ENCODE results near the gene NEURL1B. TPM values are rescaled to one million over a fixed set of nuclear protein-coding genes. Genes with fewer than 3 reads are reported as not detected.

NEURL1B gene
- total RNA-seq, 1 experiment from 2014 or later = 14.6 TPM

DNA sequence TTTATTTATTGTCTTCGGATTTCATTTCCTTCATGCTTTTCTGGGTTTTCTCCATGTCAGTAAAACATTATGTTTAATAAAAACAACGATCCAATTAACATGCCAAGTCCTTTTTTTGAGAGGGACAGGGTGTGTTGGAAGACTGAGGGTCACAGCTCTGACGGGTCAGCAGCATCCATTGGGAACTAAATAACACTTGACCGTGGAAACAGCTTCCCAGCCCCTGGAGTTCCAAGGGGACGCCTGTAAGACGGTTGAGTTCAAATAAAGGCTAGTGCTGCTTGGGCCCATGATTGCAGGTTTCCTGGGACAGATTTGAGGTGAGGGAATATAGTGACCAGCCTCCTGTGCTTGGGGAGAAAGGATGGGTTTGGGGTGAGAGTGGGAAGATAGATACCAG, 30.4 kb upstream of the NEURL1B start:
- DNase-seq (ENCODE audit: low read depth) = no peak

DNA sequence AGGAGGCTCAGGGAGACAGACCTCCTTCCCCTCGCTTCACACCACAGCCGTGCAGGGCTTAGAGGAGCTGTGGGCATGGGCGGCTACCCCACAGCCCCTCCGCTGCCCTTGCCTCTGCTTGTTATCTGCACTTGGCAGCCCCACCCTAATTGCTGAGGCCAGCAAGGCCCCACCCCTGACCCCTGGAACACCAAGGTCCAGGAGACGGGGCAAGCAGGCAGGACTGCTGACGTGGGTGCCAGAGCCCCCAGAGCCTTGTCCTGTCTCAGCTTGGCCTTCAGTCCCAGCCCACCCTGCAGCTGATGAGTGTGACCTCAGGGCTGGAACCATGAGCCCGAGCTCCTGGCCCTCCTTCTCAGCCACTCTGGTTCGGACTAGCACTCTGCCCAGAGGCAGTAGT, 29.1 kb upstream of the NEURL1B start:
- DNase-seq (ENCODE audit: low read depth) = no peak

DNA sequence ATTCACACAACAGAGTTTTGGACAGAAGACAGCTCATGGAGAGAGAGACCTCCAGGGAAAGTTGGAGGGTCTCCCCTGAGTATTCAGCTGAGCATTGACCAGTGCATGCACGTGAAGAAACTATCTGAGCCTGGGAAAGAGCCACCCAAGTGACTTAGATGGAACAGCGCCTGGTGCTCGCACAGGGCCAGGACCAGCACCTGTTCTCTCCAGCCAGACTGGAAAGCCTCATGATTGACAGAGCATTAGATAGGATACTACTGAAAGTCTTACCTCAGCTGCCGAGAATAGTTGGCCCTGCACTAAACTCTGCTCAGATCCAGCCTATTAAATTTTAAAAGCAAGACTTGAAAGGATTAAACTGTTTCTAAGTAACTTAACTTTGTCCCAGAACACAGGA, 28.3 kb upstream of the NEURL1B start:
- DNase-seq (ENCODE audit: low read depth) = no peak

DNA sequence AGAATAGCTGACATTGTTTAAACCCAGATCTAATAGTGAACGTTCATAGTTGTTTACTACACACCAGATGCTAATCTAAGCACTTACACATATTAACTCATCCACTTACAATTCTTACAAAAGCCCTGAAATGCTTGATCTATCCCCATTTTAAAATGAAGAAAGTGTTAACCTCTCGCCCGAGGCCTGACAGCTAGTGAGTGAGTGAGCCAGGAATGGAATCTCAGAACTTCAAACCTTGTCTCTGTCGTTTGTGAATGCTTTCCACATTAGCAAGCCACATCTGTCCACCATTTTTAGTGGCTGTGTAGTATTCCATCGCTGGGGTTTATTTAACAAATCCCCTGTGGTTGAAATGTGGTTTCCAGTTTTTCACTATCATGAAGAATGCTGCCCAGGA, 24.9 kb upstream of the NEURL1B start:
- no peak for DNase-seq (ENCODE audit: low read depth)

DNA sequence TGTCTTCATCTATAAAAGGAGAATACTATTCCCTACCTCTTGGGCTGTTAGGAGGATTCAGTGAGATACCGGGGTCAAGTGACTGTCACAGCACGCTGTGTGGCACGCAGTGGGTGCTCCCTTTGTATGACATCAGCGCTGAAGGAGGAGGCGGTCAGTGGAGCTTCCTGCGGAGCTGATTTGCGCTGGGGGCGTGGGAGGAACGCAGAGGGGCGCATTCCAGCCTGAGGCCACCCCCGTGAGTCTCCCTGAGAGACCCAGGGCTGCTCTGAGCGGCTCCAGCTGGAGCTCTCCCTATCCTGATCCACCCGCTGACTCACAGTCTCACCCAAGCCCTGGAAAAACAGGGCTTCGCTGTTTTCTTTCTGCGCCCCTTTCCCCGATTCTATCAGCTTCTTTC, 24.3 kb upstream of the NEURL1B start:
- DNase-seq (ENCODE audit: low read depth) = no peak

DNA sequence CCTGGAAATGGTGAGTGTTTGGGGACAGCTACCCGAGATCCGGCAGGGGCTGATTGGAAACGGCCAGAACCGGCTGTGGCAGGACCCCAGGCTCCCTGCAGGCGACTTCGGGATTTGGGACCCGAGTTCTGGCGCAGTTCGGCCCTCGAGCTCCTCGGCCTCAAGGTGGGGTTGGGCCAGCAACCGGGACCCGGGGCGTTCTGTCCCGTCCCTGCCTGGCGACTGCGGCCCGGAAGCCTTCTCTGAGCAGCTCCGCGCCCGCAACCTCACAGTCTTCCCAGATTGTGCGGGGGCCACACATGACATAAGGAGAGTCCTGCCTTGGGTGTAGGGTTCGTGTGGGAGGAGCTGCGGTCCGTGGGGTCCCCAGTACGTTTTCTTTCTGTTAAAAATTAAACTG, 23.2 kb upstream of the NEURL1B start:
- no peak for DNase-seq (ENCODE audit: low read depth)

DNA sequence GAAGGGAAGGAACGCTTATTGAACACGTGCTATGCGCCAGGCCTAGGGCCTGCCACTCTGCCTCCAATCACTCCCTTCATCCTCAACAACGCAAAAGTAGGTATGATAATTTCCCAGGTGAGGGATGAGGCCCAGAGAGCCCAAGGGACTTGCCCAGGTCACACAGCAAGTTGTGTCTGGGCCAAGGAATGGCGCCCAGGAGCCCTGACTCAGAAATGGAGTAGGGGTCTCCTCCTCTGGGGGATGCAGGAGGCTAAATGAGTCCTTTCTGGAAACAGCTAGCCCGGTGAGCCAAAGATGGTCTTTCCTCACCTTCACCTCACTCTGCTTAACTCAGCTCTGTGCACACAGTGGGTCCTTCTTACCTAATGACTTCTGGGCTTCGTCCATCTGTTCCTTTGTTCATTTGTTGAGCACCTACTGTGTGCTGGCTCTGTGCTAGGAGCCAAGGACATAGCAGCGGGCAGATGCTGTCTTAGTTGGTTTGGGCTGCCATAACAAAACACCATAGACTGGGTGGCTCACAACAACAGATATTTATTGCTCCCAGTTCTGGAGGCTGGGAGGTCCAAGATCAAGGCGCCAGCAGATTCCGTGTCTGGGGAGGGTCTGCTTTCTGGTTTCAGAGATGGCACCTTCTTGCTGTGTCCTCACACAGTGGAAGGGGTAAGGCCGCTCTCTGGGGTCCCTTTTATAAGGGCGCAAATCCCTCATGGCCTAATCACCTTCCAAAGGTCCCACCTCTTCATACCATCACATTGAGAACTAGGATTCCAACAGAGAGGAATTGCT, 22.3 kb upstream of the NEURL1B start:
- DNase-seq (ENCODE audit: low read depth) = no peak

DNA sequence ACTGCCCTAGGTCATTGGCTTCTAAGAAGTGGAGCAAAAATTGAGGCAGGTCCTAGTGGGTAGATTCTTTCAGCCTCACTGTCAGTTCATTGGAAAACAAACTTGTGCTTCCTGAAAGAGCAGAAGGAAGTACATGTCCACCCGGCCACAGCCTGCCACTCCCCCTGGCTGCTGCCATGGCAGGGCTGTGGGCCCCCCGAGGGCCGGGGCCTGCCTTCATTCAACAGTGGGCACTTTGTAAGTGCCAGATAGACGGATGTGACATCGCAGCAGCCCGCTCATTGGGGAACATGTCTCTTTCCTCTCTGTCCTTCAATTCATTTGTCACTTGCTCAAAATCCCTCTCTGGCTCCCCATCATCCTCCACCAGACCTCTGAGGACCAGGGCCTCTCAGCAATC, 20.6 kb upstream of the NEURL1B start:
- DNase-seq (ENCODE audit: low read depth) = no peak

DNA sequence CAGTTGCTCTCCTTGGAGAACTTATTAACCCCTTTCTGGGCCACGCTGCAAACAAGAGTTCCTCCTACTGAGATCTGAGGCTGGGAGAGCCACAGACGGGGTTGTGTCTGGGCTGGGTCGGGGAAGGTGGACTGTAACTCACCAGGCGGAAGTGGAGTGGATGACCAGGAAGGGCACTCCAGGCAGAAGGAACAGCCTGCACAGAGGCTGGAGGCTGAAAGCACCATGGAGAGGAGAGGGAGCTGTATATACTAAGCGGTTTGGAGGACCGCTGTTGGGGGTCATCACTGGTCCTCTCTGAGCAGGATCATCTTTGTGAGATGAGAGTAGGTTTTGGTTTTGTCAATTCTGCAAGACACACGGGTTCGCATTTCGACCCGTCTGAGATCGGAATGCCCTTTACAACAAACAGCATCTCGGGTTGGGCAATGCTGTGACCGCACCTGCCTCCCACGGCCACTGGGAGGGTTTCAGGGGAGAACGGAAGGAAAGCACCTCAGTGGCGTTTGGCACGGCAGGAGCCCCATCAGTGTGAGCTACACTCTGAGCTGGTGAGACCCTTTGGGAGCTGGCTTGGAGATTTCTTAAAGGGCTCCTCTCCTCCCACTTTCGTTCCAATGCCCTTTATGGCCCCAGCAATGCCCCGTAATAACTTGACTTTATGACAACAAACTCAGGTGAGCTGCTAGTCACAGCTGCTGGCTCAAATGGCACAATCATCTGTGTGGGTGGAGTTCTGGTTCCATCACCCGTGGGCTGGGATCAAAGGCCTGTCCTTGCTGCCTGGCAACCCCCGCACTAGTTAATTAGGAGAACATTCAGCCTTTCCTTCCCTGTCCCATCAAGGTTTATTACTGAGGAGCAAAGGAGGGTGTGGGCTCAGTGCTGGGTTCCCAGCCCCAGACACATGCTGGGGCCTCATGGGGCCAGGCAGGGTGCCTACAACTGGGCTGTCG, 18.7 kb upstream of the NEURL1B start:
- DNase-seq (ENCODE audit: low read depth) = no peak

DNA sequence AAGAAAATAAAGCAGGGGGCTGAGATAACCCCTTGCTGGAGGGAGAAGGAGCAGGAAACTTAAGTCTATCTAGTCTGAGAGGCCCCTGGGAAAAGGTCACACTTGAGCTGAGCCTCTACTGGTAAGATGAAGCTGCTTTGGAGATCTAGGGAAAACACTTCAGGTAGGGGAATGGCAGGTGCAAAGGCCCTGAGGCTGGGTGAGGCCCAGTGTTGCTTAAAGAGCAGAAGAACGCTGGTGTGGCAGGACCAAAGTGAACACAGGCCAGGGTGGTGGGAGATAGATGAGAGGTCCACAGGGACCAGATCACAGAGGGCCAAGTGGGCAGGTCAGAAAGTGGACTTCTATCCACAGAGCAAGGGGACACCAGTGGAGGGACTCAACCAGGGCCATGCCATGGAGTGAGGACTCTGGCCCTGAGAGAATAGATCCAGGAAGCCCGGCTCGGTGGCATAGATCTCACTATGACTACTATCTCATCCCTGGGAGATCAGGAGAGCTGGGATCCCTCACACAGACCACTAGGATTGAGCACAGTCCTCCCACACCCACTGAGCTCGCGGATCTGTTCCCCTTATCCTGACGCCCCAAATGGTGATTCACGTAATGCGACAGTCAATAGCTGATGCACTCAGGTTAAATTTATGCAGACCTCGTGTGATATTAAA, 17.6 kb upstream of the NEURL1B start:
- DNase-seq (ENCODE audit: low read depth) = no peak

DNA sequence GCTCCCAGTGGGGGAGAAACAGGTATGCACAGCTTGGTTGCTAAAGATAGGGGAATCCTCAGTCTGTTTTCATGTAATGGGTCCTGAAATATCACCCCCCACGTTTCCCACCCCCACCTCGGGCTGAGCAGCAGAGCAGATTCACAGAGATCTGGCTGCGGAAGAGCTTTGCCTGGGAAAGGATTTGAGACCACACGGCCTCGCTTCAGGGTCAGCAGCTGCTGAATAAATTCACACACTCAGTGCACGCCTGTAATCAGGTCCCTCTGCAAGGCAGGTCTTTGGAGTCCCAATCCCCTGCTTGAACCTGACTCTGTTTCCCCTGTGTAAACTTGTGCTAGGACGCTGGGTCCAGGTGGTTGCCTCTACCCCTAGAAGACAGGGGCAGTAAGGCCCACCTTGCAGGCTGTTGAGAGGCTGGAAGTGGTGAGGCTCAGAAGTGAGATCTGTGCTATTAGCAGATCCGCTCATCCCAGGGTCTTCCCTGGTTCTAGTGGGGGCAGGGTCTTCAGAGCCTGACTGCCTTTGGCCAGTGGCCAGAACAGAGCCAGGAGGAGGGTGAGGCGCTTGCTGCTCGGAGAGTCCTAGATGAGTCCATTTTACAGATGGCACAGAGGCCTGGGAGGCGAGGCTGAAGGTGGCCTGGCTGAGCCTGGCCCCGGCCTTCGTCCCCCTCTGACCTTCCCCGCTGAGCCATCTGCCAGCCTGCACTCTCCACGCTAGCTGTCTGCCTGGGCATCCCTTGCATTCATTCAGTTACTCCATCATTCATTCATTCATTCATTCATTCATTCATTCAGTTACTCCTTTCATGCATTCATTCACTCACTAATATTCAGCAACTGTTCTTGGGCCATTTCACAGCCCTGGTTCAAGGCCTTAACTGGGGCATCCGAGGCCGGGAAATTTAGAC, 16.7 kb upstream of the NEURL1B start:
- DNase-seq (ENCODE audit: low read depth) = no peak

DNA sequence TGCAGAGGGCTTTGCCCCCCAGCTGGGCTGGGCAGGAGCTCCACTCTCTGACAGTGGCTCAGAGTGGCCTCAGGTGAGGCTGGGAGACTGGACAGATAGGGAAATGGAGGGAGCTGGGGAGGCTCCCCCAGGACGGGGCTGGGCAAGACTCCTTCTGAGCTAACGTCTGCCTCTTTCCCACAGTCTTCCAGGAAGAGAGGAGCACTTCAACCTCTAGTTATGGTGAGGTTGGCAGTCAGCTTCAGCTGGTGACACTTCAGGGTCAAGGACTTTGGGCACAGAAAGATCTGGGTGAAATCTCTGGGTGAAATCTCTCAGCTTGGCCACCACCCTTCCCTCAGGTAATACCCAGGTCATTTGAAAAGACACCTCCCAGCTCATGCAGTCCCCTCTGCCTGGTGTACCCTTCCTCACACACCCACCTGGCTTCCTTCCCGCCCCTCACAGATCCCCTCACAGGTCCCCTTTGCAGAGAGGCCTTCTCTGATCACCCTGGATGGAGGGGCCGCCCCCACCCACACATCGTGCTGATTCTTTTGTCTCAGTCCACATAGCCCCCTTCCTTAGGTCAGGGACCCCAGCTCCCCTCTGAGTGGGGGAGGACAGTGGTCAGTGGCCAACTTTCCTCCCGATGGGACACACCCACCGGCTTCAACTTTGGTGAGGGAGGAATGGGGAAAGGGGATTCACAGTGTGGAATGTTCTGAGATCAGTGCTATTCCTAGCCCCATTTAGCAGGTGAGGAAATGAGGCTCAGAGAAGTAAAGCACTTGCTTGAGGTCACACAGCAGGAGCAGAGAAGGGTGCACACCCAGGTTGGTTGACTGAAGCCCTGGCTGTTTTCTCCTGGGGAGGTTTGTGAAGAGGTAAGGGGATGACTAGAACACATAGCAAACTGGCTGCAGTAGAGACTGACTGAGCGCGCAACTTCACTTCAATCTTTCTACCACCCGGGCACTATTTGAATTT, 15.8 kb upstream of the NEURL1B start:
- no peak for DNase-seq (ENCODE audit: low read depth)

DNA sequence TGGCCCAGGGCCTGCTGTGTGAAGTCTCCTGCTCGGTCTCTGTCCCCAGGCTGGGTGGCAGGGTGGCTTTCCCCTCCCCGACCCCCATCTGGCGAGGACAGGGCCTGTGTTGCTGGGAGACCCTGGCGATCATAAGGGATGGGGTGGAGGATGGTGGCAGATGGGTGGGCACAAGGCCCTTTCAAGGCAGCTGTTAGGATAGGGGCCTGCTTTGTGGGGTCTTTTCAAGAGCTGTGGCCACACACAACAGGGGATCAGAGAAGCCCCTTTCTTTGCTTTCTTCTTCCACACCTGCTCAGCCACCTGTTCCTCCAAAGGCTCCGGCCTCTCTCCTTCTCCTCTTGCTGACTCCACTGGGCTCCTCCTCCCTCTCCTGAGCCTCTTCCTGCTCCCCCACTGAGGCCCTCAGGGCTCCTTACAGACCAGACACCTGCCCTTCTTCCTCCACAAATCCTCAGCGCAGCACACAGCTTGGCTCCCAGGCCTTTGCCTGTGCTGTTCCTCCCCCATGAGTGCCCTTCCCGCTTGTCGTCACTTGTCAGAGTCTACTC, 15.0 kb upstream of the NEURL1B start:
- DNase-seq (ENCODE audit: low read depth) = no peak

DNA sequence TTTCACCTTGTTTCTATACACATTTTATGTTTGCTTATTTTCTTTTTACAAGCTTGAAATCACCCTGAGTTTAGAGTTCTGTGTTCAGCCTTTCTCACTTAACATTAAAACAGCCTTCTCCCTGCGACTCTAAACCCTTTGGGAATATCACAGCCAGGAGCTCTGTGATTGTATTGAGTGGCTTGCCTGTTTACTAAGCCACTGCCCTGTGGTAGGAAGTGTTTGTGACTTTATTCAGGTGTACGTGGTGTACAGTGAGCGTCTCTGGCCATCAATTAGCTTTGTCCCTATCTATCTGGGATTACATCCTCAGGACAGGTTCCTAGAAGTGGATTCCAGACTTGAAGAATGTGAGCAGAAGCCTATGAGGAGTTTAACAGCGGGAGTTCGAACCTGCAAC, 11.0 kb upstream of the NEURL1B start:
- no peak for DNase-seq (ENCODE audit: low read depth)

DNA sequence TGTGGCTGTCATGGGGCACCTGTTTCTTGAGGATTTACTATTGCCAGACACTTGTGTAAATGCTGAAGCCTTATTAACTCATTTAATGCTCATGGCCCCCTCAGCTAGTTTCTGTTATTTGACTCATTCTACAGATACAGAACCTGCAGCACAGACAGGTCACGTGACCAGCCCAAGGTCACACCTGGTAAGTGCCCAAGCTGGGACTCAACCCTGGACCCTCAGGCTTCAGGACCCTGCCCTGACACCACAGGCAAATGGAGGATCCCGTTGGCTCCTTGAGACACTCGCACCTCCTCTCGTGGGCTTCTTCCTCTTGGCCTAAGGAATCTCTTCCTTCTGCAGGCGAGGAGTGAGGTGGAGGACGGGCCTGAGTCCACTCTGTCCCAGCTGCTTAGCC, 10.6 kb upstream of the NEURL1B start:
- DNase-seq (ENCODE audit: low read depth) = no peak

DNA sequence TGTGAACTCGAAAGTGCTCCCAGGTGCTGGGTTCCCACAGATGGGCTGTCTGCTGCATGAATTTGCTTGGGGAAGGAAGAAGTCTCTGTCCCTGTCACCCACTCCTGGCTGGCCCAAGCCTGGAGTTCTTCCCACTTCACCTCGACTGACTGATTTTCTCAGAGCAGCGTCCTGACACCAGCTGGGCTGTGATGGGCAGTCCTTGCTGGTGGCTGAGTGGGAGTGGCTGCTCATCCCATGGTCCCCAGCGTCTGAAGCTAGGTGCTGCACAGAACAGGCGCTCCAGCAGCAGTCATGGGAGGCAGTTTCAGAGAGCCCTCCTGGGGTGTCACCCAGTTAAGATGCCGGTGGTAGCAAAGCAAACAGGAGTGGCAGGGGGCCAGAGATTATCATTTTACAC, 10.1 kb upstream of the NEURL1B start:
- no peak for DNase-seq (ENCODE audit: low read depth)

DNA sequence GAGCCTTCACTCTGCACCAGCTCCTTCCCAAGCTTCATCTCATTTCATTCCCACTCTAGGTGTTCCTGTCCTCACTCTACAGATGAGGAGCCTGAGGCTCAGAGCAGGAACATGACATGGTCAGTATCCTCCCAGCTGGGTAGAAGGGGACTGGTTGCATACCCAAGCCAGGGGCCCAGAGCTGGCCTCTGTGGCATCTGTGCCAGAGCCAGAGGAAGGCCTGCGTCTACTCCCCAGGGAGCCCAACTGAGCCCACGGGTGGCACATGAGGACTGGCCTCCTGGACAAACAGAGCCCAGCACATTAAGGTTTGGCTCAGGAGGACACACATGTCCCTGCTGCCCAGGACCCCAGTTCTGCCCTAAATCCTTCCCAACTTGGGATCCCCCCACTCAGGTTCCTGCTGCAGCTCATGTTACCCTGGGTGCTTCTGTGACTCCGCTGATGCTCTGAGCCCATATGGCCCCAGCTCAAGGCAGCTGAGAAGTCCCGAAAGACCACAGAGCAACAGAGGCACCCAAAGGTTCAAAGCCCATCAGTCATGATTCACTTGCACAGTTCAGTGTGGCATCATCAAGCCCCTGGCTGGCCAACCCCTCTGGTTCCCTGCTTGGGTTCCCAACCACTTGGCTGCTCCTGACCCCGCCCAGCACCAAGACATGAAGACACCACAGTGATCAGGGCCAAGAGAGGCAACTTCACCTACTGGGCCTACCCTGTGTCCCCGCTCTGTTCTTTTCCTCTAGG, 8.5 kb upstream of the NEURL1B start:
- DNase-seq (ENCODE audit: low read depth) = no peak

DNA sequence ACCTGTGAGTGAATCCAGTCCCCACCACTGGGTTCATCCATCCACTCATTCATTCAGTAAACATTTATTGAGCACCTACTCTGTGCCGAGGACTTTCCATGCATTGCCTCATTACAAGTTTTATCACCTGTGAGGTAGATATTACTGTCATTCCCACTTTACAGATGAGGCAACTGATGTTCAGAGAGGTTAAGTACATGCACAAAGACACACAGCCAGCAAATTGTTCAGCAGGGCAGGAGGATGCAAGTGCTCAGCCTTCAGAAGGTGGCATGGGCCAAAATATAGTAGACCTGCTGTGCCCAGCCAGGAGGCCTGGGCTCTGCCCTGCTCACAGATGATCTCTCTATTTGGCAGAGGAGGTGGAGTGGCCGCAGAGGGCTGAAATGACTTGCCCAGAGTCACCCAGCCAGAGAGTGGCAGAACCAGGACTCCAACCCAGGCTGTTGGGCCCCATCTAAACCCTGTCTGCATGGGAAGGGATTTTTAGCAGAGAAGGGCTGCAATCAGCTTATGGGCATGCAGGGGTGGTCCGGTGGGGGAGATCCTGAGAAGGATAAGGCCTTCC, 7.6 kb upstream of the NEURL1B start:
- no peak for DNase-seq (ENCODE audit: low read depth)

Data from LHCN-M2 (cell line).